VCaP (cell line): ENCODE results near the gene PLPPR4.

Source experiments
- H3K27ac ChIP-seq: fragments of 450-650 bp; 2 replicates; pipeline ENCODE4 v1.5.1; 2017
- TF ChIP-seq, protein P1 (sequence below): fragments of 450-650 bp; conservative IDR thresholded peaks from 2 replicates; pipeline ENCODE4 v1.5.1; 2017; ENCODE audit warnings: mild to moderate bottlenecking, moderate library complexity

PLPPR4 gene, protein sequence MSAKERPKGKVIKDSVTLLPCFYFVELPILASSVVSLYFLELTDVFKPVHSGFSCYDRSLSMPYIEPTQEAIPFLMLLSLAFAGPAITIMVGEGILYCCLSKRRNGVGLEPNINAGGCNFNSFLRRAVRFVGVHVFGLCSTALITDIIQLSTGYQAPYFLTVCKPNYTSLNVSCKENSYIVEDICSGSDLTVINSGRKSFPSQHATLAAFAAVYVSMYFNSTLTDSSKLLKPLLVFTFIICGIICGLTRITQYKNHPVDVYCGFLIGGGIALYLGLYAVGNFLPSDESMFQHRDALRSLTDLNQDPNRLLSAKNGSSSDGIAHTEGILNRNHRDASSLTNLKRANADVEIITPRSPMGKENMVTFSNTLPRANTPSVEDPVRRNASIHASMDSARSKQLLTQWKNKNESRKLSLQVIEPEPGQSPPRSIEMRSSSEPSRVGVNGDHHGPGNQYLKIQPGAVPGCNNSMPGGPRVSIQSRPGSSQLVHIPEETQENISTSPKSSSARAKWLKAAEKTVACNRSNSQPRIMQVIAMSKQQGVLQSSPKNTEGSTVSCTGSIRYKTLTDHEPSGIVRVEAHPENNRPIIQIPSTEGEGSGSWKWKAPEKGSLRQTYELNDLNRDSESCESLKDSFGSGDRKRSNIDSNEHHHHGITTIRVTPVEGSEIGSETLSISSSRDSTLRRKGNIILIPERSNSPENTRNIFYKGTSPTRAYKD

DNA sequence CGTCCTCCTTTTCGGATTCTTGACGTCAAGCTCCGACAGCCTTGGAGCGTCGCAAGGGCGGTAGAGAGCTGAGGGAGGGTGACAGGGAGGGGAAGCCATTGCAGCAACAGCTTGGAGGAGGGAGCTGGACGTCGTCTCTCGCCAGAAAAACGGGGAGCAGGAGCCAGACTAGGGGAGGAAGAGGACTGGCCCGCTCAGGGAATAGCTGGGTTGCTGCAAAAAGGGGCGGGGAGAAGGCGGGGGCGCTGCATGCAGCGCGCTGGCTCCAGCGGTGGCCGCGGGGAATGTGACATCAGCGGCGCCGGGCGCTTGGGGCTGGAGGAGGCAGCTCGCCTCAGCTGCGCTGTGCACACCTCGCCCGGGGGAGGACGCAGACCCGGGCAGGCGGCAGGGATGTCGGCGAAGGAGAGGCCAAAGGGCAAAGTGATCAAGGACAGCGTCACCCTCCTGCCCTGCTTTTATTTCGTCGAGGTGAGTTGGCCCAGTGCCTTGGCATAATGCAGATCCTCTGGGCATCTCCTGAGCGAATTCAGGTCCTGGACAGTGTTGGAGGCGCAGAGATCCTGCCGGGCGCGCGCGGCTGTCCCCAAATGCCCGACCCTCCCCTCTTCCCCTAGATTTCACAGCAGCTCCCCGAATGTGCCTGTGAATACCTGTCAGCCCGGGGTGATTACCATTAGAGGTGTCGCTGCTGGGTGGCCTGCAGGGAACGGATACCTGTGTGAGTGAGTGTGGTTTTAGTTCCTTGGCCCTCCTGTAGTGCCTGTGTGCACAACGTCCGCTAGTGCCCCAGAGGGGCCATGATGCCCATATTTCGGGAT lies at the start of gene PLPPR4:
Gene PLPPR4 (plus strand): TSS at position 292 of the 821 bp plus-strand sequence. CDS start 102 bp downstream, at position 394.
- peak within 1 kb of the TSS; percentile 62 for H3K27ac ChIP-seq
- TF ChIP-seq, protein P1, sequence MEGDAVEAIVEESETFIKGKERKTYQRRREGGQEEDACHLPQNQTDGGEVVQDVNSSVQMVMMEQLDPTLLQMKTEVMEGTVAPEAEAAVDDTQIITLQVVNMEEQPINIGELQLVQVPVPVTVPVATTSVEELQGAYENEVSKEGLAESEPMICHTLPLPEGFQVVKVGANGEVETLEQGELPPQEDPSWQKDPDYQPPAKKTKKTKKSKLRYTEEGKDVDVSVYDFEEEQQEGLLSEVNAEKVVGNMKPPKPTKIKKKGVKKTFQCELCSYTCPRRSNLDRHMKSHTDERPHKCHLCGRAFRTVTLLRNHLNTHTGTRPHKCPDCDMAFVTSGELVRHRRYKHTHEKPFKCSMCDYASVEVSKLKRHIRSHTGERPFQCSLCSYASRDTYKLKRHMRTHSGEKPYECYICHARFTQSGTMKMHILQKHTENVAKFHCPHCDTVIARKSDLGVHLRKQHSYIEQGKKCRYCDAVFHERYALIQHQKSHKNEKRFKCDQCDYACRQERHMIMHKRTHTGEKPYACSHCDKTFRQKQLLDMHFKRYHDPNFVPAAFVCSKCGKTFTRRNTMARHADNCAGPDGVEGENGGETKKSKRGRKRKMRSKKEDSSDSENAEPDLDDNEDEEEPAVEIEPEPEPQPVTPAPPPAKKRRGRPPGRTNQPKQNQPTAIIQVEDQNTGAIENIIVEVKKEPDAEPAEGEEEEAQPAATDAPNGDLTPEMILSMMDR: peak; percentile 25; the same call in 1 of the 2 replicates

DNA sequence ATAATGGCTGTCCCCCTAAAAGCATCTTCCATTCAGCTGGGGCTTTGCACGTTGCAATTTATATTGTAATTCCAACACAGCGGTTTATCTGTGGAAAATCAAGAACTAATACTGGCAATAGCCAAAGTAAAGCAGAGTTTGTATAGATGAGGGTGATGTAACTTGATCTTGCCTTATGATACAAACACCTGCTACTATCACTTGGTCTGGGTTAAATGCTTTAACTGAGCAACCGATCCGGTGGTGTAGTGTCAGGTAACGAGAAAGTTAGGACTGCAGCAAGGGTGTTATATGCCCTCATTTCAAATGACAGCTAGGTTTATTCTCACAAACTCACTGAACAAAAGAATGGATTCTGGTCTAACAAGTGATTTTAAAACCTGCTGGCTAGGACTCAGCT lies 47.3 kb upstream of the PLPPR4 start:
- TF ChIP-seq, protein P1: no peak
- H3K27ac ChIP-seq: no peak overlapping the region

DNA sequence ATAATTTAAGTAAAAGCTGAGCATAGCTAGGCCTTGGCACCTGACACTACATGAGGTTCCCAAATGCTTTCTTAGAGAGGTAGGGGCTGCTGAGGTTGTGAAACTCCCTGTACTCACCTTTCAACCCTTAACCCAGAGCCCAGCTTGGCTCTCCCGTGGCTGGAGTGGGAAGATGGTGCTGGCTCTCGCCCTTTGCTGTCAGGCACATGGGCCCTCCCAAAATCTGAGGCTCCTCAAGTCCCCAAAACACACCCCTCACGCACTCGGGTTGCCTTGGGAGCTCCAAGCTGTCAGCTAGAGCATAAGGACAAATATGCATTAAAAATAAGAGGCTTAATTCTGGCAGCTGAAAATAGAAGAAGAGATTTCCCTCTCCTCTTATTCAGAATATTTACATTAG lies 46.7 kb upstream of the PLPPR4 start:
- H3K27ac ChIP-seq: no peak overlapping the region
- TF ChIP-seq, protein P1: no peak

DNA sequence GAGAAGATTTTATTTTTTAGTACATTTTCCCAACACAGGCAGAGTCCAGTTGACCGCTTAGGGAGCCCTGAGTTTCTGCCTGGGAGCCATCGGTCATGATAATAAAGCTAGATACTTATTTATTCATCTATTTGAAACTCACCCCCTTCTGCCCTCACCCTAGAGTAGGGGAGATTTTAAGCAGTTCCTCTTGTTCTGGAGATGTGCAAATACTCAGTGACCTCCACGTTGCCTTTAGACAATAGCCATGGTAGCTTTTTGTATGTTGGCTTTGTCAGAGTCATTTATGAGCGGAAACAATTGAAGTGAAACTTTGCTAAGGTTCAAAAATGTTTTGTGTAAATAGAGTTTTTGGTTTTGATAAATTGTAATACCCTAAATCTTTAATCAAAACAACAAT lies 45.7 kb upstream of the PLPPR4 start:
- TF ChIP-seq, protein P1: no peak

DNA sequence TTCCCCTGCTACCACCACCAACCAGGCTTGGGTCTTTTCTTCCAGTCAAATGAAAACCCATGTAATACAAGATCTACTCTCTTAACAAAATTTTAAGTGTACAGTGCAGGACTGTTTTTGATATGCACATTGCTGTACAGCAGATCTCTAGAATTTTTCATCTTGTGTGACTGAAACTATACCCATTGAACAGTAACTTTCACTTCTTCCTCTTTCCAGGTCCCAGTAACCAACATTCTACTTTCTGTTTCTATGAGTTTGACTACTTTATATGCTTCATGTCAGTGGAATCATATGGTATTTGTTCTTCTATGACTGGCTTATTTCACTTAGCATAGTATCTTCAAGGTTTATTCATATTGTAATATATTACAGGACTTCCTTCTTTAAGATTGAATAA lies 45.3 kb upstream of the PLPPR4 start:
- TF ChIP-seq, protein P1: no peak
- no peak overlapping the region for H3K27ac ChIP-seq

More for the DNA sequence above, 45.7 kb upstream of the PLPPR4 start:
- no peak overlapping the region for H3K27ac ChIP-seq

DNA sequence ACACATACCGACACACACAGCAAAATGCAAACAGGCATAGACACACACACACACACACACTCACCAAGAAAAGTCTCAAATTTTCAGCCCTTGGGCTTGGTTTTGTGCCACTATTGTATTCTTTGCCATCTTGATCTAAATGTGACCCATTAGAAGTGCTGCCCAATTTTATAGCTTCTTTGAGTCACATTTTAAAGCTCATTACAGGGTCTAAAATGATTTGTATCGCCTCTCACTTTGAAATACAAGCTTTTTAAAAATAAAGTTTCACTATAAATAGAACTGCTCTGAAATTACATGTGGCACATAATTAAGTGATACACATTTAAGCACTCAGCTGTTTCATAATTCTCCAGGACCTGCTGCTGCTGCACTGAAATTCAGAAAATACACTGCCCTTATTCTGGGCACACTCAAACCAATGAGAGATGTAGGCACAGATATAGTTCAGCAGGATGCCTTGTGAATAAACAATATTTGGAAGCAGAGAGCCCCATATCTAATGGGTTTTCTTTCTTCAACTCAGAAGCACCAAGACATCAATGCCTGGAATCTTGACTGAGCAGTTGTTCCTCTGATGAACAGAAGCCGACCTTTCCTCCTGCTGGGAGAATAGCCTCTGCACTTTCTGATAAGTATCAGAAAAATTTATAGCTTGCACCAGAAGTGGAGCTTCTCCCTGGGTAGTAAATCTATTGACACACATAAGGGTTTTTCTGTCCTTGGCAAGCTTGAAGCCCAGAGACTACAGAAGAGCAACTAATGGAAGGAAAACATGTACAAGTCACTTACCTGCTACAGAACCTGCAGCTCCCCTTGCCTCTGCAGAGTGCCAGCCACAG lies 37.0 kb upstream of the PLPPR4 start:
- peak overlapping the region; percentile 59 for H3K27ac ChIP-seq
- TF ChIP-seq, protein P1: no peak
